Measurements from ENCODE around the gene RXFP1.

The RXFP1 gene

DNA sequence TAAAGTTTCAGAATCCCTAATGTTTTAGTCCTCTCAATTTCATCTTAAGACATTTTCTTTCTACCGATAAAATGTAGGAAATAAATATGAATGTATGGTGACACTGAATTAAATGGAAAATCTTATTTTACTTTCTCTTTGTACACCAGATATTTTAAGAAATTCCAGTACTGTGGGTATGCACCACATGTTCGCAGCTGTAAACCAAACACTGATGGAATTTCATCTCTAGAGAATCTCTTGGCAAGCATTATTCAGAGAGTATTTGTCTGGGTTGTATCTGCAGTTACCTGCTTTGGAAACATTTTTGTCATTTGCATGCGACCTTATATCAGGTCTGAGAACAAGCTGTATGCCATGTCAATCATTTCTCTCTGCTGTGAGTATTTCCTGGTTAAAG lies 123.1 kb downstream of the RXFP1 start:
- no peak for DNase-seq (ENCODE audit: low read depth in 1 of 2, low spot score in 1 of 2)
- no peak for TF ChIP-seq POLR2AphosphoS5 (IDR thresholded peaks at IDR 0.05; ENCODE audit: low read depth)
- TF ChIP-seq, protein P1, sequence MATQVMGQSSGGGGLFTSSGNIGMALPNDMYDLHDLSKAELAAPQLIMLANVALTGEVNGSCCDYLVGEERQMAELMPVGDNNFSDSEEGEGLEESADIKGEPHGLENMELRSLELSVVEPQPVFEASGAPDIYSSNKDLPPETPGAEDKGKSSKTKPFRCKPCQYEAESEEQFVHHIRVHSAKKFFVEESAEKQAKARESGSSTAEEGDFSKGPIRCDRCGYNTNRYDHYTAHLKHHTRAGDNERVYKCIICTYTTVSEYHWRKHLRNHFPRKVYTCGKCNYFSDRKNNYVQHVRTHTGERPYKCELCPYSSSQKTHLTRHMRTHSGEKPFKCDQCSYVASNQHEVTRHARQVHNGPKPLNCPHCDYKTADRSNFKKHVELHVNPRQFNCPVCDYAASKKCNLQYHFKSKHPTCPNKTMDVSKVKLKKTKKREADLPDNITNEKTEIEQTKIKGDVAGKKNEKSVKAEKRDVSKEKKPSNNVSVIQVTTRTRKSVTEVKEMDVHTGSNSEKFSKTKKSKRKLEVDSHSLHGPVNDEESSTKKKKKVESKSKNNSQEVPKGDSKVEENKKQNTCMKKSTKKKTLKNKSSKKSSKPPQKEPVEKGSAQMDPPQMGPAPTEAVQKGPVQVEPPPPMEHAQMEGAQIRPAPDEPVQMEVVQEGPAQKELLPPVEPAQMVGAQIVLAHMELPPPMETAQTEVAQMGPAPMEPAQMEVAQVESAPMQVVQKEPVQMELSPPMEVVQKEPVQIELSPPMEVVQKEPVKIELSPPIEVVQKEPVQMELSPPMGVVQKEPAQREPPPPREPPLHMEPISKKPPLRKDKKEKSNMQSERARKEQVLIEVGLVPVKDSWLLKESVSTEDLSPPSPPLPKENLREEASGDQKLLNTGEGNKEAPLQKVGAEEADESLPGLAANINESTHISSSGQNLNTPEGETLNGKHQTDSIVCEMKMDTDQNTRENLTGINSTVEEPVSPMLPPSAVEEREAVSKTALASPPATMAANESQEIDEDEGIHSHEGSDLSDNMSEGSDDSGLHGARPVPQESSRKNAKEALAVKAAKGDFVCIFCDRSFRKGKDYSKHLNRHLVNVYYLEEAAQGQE (IDR thresholded peaks at IDR 0.05; ENCODE audit: insufficient replicate concordance, low read depth), result no peak
- TF ChIP-seq, protein P2, sequence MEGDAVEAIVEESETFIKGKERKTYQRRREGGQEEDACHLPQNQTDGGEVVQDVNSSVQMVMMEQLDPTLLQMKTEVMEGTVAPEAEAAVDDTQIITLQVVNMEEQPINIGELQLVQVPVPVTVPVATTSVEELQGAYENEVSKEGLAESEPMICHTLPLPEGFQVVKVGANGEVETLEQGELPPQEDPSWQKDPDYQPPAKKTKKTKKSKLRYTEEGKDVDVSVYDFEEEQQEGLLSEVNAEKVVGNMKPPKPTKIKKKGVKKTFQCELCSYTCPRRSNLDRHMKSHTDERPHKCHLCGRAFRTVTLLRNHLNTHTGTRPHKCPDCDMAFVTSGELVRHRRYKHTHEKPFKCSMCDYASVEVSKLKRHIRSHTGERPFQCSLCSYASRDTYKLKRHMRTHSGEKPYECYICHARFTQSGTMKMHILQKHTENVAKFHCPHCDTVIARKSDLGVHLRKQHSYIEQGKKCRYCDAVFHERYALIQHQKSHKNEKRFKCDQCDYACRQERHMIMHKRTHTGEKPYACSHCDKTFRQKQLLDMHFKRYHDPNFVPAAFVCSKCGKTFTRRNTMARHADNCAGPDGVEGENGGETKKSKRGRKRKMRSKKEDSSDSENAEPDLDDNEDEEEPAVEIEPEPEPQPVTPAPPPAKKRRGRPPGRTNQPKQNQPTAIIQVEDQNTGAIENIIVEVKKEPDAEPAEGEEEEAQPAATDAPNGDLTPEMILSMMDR (IDR thresholded peaks at IDR 0.05; ENCODE audit: insufficient read depth, low read length), result no peak
- no peak for TF ChIP-seq SPI1 (IDR thresholded peaks at IDR 0.05; ENCODE audit: borderline replicate concordance, low read depth)
- no peak for TF ChIP-seq GABPA (IDR thresholded peaks at IDR 0.05; ENCODE audit: low read depth)
- H3K4me3 ChIP-seq (replicated peaks; ENCODE audit: insufficient read depth, low read length), result no peak overlapping the region
- no peaks in the 10 kb centered on the region for H3K27me3 ChIP-seq (ENCODE audit: insufficient read depth, poor library complexity, severe bottlenecking)
- no peak overlapping the region for H3K27ac ChIP-seq (replicated peaks)

DNA sequence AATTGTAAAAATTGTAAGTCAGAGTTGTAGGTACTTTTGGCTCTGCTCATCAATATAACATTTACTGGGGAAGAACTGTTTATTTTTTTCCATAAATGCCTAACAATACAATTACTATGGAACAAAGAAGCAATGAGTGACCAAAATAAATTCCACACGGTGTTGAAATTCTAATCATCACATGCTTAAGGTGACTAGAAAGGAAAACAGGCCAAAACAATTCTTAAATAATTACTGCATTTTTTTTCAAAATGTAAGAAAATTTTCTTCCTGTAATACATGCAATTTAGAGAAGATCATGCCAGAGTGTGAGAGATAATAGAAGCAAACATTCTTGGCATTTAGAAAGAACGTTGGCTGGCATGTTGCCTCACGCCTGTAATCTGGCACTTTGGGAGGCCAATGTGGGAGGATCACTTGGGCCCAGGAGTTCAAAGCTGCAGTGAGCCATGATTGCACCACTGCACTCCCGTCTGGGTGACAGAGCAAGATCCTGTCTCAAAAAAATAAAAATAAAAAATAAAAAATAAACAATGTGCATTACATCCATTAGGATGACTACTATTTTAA lies 127.5 kb downstream of the RXFP1 start:
- peak in 1 of 2 experiments; percentile 4 for DNase-seq (ENCODE audit: low read depth in 1 of 2, low spot score in 1 of 2)
- Histone ChIP-seq H3K4me3 (replicated peaks; ENCODE audit: insufficient read depth, low read length) (no peak overlapping the region), H3K27ac (replicated peaks) (no peak overlapping the region), H3K27me3 (ENCODE audit: insufficient read depth, poor library complexity, severe bottlenecking) (no peaks in the 10 kb centered on the region)
- TF ChIP-seq, protein P2 (IDR thresholded peaks at IDR 0.05; ENCODE audit: insufficient read depth, low read length), result no peak
- TF ChIP-seq, protein P1 (IDR thresholded peaks at IDR 0.05; ENCODE audit: insufficient replicate concordance, low read depth), result no peak
- no peak for TF ChIP-seq SPI1 (IDR thresholded peaks at IDR 0.05; ENCODE audit: borderline replicate concordance, low read depth)
- TF ChIP-seq POLR2AphosphoS5 (IDR thresholded peaks at IDR 0.05; ENCODE audit: low read depth), result no peak
- no peak for TF ChIP-seq GABPA (IDR thresholded peaks at IDR 0.05; ENCODE audit: low read depth)

DNA sequence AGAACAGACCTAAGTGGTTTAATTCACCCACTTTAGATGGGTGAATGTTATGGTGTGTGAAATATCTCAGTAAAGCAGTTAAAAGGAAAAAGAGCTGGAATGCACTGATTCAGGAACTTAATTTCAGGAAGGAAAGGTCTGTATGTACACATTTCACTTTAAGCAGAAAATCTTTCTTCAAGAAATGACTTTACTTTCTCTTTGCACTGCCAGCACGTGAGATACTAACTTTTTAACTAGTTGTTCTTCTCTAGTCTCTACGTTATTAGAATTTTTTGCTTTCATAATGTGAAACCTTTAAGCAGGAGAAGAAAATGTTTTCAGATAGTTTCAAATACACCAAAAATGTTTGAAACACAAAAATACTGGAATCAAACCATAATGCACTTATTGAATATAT lies 131.2 kb downstream of the RXFP1 start:
- no peak for DNase-seq (ENCODE audit: low read depth in 1 of 2, low spot score in 1 of 2)
- Histone ChIP-seq H3K27me3 (ENCODE audit: insufficient read depth, poor library complexity, severe bottlenecking) (no peaks in the 10 kb centered on the region), H3K27ac (replicated peaks) (no peak overlapping the region), H3K4me3 (replicated peaks; ENCODE audit: insufficient read depth, low read length) (no peak overlapping the region)
- TF ChIP-seq GABPA (IDR thresholded peaks at IDR 0.05; ENCODE audit: low read depth), result no peak
- TF ChIP-seq, protein P1 (IDR thresholded peaks at IDR 0.05; ENCODE audit: insufficient replicate concordance, low read depth), result no peak
- no peak for TF ChIP-seq POLR2AphosphoS5 (IDR thresholded peaks at IDR 0.05; ENCODE audit: low read depth)
- TF ChIP-seq SPI1 (IDR thresholded peaks at IDR 0.05; ENCODE audit: borderline replicate concordance, low read depth), result no peak
- TF ChIP-seq, protein P2 (IDR thresholded peaks at IDR 0.05; ENCODE audit: insufficient read depth, low read length), result no peak

Measured in HL-60 (cell line).